GM18505 (cell line): ENCODE data around the gene KCNMB3.

ENCODE experiments used
- ATAC-seq: cut with Tn5 transposase; IDR thresholded peaks from one replicate; pipeline ENCODE4 v1.9.1; 2021; ENCODE audit not compliant: unreplicated experiment
- POLR2A ChIP-seq: IDR thresholded peaks from 4 replicates; pipeline ENCODE4 v1.6.1; 2011; ENCODE audit warnings: borderline replicate concordance; ENCODE audit not compliant: insufficient read depth, insufficient read length; ENCODE audit errors: extremely low read depth

The KCNMB3 gene

GRCh38 chr3:179196098-179196497 lies 54.8 kb downstream of the KCNMB3 start:
- peak; percentile 75 for ATAC-seq
- no peak for TF ChIP-seq POLR2A

GRCh38 chr3:179194931-179195330 lies 56.0 kb downstream of the KCNMB3 start:
- ATAC-seq: no peak
- no peak for TF ChIP-seq POLR2A
